Thyroid gland (tissue), 4 donors: Measurements from ENCODE around the gene ANKMY1. TPM values are rescaled to one million over a fixed set of nuclear protein-coding genes. Genes with fewer than 3 reads are reported as not detected.

ENCODE experiments used
- DNase-seq, 2 donors: peaks; one replicate each; pipeline ENCODE4 v3.0.0-alpha.2; 2019
- H3K27ac ChIP-seq, 3 donors: fragments of 200-600 bp; sonication (generic); 1 replicate in 2 of 3; 2 replicates in 1 of 3; pipeline ENCODE4 v1.5.1; 2016 to 2019; ENCODE audit warnings: mild to moderate bottlenecking in 1 of 3, moderate library complexity in 1 of 3
- H3K27me3 ChIP-seq: fragments of 200-600 bp; sonication (generic); one replicate; pipeline ENCODE4 v1.5.1; 2019
- H3K36me3 ChIP-seq, 2 donors: fragments of 200-600 bp; sonication (generic); one replicate each; pipeline ENCODE4 v1.5.1; 2016 to 2019
- H3K4me1 ChIP-seq, 2 donors: fragments of 200-600 bp; sonication (generic); one replicate each; pipeline ENCODE4 v1.5.1; 2017 to 2019
- H3K4me3 ChIP-seq, 3 donors: fragments of 200-600 bp; sonication (generic); replicated peaks in 1 of 3; 1 replicate in 2 of 3; 2 replicates in 1 of 3; pipeline ENCODE4 v1.5.1; 2016; ENCODE audit warnings: mild to moderate bottlenecking in 1 of 3
- H3K9me3 ChIP-seq: fragments of 200-600 bp; sonication (generic); one replicate; pipeline ENCODE4 v1.5.1; 2017
- POLR2A ChIP-seq, 2 donors: fragments of 450-650 bp; IDR thresholded peaks; one replicate each; pipeline ENCODE4 v1.6.1; 2017; ENCODE audit warnings: antibody characterized with exemption in 2 of 2, mild to moderate bottlenecking in 2 of 2, moderate library complexity in 1 of 2
- WGBS, 2 donors: methylation state at CpG; one replicate each; pipeline ENCODE4 v1.1.5; 2017; 5-methylcytosine and 5-hydroxymethylcytosine counted together
- intact Hi-C: fragments of 100-400 bp; cut with DNase I; formaldehyde crosslinking; loops from one replicate; pipeline ENCODE4 v1.15.1; 2023
- total RNA-seq, 4 donors: library from RNA; depleted of rRNA; stranded (reverse); fragments of >200 nt; gene quantifications; one replicate each; pipeline ENCODE4 v1.2.3, GENCODE V29; 2016
- TF ChIP-seq, protein P1 (sequence below), 6 experiments: fragments of 200-600 bp in 3 of 6; fragments of 450-650 bp in 3 of 6; sonication (generic) in 3 of 6; IDR thresholded peaks; one replicate each; pipeline ENCODE4 v1.5.1; 2016 to 2019; ENCODE audit warnings: antibody characterized with exemption in 6 of 6, mild to moderate bottlenecking in 2 of 6, inconsistent platforms in 1 of 6, moderate library complexity in 1 of 6

Gene ANKMY1
- total RNA-seq, 4 donors from 2014 or later: 17.4 to 24.7 (median 21.0) TPM

DNA sequence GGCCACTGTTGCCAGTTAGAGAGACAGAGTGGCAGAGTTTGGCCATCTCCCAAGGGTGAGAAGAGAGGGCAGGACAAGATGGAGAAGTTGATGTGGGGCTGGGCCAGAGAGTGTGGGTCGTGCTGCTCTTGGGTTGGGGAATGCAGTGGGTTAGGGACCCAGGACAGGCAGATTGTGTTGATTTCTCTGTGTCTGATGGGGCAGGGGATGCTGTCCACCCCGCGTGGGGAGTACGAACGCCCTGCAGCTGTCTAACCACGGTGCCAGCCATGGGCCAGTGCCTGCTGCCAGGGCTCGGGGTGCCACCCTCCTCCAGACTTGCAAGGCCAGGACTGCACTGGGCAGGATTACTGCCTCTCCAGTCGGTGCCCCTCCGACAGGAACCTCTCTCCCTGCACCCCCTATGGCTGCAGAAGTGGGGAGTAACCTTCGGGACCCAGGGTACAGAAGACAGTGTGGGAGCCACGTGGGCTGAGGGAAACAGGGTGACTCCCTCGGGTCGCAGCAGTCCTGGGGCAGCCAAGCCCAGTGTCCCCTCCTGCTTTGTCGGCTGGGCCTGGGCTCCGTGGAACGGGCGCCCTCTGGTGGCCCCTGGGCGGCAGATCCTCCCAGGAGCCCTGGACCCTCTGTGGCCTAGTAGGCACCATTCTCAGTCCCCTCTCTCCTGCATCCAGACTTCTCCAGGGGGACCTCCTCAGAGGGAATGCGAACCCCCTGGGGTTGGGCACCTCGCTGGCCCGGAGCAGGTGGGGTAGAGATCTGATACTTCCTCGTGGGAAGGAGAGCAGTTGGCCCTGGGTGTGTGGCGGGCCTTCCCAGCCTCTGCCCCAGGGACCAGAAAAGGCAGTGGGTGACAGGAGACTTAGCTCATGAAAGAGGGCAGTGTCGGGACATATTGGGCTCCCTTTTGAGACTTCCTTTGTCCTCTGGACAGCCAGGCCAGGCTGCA lies 119.7 kb downstream of the ANKMY1 start:
- Histone ChIP-seq H3K36me3 (no peaks in the 10 kb centered on the region), H3K27me3 (no peaks in the 10 kb centered on the region), H3K9me3 (no peaks in the 10 kb centered on the region), H3K27ac (no peak overlapping the region), H3K4me1 (peaks cover 18 to 33% of the 10 kb centered on the region in 2 donors), H3K4me3 (no peak overlapping the region)
- no peak for TF ChIP-seq POLR2A (IDR thresholded peaks at IDR 0.05)
- TF ChIP-seq, protein P1, sequence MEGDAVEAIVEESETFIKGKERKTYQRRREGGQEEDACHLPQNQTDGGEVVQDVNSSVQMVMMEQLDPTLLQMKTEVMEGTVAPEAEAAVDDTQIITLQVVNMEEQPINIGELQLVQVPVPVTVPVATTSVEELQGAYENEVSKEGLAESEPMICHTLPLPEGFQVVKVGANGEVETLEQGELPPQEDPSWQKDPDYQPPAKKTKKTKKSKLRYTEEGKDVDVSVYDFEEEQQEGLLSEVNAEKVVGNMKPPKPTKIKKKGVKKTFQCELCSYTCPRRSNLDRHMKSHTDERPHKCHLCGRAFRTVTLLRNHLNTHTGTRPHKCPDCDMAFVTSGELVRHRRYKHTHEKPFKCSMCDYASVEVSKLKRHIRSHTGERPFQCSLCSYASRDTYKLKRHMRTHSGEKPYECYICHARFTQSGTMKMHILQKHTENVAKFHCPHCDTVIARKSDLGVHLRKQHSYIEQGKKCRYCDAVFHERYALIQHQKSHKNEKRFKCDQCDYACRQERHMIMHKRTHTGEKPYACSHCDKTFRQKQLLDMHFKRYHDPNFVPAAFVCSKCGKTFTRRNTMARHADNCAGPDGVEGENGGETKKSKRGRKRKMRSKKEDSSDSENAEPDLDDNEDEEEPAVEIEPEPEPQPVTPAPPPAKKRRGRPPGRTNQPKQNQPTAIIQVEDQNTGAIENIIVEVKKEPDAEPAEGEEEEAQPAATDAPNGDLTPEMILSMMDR (IDR thresholded peaks at IDR 0.05): peak; percentile 77 to 97 (median 92)
- 38 to 58% methylated on average over 7 to 16 of the region's 24 CpGs for WGBS, 2 donors
- DNase-seq: peak; percentile 72 to 76
- intact Hi-C loops: loop anchor here (2.0 kb wide), 1 partner anchor 205 kb away; no protein-coding TSS in a partner anchor

DNA sequence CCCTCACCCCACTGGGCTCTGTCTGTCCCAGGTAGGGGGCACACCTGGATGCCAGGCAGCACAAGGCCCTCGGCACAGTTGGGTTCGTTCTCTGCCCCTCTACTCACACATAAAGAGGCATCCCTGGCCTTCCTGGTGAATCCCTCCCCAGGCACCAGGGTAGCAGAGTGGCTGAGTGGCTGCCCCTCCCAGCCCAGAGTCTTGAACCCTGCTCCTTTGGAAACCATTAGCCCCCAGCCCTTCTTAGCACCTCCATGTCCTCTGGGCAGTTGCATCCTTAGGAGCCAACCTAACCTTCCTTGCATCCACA lies 120.3 kb downstream of the ANKMY1 start:
- H3K4me1 ChIP-seq: peaks cover 18 to 33% of the 10 kb centered on the region in 2 donors
- no peaks in the 10 kb centered on the region for H3K9me3 ChIP-seq
- intact Hi-C loops: no loop called here
- no peak overlapping the region for H3K27ac ChIP-seq
- TF ChIP-seq, protein P1 (IDR thresholded peaks at IDR 0.05): no peak
- no peak for TF ChIP-seq POLR2A (IDR thresholded peaks at IDR 0.05)
- H3K4me3 ChIP-seq: no peak overlapping the region
- no peaks in the 10 kb centered on the region for H3K27me3 ChIP-seq
- DNase-seq: peak in 1 of 2 donors; percentile 2
- 100% methylated on average over 2 of the region's 2 CpGs for WGBS, 2 donors
- no peaks in the 10 kb centered on the region for H3K36me3 ChIP-seq

DNA sequence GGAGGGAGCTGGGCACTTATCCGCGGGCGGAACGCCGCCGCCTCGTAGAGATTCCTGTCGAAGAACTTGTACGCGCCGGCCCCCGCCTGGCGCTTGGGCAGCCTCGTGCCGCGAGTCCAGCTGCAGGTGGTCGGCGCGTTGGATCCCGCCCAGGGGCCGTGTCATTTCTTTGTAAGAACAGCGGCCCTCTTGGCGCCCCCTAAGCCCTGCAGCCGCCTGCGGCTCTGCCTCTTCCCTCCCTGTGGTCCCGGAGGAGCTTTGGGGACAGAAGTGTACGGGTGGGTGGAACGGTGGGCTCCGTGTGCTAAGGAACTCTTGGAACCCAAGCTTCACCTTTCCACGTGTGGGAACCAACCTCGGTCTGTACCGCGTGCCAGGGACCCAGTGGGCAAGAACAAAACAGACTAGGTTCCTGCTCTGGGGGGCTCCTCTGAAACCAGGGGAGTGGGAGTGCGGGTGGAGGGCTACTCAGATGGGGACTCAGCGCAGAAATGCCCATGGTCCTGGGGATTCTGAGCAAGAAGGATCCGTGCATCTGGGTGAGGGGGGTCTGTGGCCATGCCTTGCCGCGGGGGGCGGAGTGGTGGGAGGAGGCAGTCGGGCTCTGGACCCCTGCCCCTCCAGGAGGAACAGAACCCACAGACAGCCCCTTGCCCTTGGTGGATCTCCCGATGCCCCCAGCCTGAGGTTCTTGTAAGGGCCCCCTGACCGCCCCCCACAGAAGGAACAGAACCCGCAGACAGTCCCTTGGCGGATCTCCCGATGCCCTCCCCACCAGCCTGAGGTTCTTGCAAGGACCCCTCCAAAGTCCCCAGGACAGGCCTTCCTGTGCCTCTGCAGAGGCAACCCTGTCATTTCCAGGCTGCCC lies 120.9 kb downstream of the ANKMY1 start:
- Histone ChIP-seq H3K4me3 (peak overlapping the region in 1 of 3 donors; percentile 72), H3K9me3 (no peaks in the 10 kb centered on the region), H3K27ac (no peak overlapping the region), H3K27me3 (no peaks in the 10 kb centered on the region), H3K4me1 (peaks cover 18 to 33% of the 10 kb centered on the region in 2 donors), H3K36me3 (no peaks in the 10 kb centered on the region)
- peak; percentile 29 to 37 for DNase-seq
- no peak for TF ChIP-seq POLR2A (IDR thresholded peaks at IDR 0.05)
- TF ChIP-seq, protein P1 (IDR thresholded peaks at IDR 0.05): no peak
- 30 to 35% methylated on average over 29 to 32 of the region's 45 CpGs for whole genome bisulfite sequencing, 2 donors
- intact Hi-C loops: no loop called here

DNA sequence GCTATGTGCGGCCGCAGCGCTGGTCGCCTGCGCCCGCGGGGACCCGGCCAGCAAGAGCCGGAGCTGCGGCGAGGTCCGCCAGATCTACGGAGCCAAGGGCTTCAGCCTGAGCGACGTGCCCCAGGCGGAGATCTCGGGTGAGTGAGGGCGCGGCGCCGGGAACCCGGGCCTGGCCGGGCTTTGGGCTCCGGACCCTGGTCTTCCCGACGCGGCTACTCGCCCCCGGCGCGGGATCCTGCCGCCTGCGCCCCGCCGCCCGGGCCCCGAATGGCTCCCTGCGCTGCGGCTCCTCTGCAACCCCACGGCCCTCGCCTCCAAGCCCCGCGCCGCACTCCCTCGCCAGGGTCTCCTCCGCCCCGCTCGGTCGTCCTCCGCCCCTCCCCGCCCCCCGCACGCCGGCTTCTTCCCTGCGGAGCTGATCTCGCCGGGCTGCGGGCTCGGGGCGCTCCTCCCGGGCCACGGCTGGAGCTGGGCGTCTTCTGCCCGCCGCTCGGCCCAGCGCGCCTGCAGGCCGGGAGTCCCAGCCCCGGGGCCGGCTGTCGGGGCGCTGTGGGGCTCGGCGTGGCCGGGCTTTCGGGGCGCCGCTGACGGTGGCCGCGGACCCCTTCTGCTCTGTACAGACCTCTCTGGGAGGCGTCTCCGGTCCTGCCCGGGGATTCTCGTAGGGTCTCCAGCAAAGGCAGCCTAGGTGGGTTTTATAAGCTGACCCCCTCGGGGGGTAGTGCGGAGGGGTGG lies 121.7 kb downstream of the ANKMY1 start:
- peaks cover 18 to 33% of the 10 kb centered on the region in 2 donors for H3K4me1 ChIP-seq
- H3K4me3 ChIP-seq: peak overlapping the region in 2 of 3 donors; percentile 72 to 81
- H3K27ac ChIP-seq: peak overlapping the region in 2 of 3 donors; percentile 59 to 74
- WGBS, 2 donors: no CpG with 5 or more reads among the region's 88 CpGs
- peak; percentile 25 to 42 for DNase-seq
- no peaks in the 10 kb centered on the region for H3K27me3 ChIP-seq
- H3K36me3 ChIP-seq: no peaks in the 10 kb centered on the region
- TF ChIP-seq POLR2A (IDR thresholded peaks at IDR 0.05): no peak
- TF ChIP-seq, protein P1 (IDR thresholded peaks at IDR 0.05): no peak
- no peaks in the 10 kb centered on the region for H3K9me3 ChIP-seq
- intact Hi-C loops: no loop called here
